Glomerular visceral epithelial cell (primary cell): Measurements from ENCODE around the gene PRF1.
"Not testable (repeated sequence)": the region's sequence is repeated elsewhere in the genome, so short reads cannot be mapped to it uniquely, and the experiment has no call there.

ENCODE experiments used
- DNase-seq: peaks from one replicate; pipeline ENCODE4 v3.0.0-alpha.2; 2016; ENCODE audit errors: extremely low spot score

Gene PRF1

DNA sequence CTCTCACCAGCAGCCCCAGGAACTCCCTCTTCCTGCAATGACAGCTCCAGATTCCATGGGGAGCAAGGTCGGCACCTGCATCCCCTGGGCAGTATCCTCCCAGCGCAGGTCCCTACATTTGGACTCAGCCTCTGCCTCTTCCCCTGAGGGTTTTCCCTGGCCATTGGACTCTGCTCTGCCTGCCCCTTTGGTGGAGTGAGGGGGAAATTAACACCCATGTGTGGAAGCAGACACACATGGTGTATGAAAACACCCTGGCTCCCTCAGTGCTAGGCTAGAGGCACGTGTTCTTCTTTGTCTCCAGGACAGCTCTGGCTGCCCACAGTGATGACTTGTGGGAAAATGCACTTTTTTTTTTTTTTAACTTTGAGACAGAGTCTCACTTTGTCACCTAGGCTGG, 8.4 kb downstream of the PRF1 start:
- DNase-seq: no peak

DNA sequence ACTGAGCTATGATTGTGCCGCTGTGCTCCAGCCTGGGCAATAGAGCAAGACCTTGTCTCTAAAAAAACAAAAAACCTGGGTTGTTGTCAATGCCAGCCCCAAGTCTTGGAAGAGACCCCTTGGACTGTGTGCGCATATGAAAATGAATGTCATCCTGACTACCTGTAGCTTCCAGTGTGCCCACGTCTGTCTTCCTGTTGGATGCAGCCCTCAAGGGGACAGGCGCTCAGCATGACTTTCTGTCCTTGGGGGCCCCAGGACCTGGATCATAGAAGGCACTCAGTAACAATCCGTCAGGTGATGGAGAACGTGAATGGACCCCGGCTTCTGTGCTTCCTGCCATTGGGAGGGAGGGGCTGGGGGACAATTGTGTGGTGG, 9.0 kb downstream of the PRF1 start:
- DNase-seq: no peak

DNA sequence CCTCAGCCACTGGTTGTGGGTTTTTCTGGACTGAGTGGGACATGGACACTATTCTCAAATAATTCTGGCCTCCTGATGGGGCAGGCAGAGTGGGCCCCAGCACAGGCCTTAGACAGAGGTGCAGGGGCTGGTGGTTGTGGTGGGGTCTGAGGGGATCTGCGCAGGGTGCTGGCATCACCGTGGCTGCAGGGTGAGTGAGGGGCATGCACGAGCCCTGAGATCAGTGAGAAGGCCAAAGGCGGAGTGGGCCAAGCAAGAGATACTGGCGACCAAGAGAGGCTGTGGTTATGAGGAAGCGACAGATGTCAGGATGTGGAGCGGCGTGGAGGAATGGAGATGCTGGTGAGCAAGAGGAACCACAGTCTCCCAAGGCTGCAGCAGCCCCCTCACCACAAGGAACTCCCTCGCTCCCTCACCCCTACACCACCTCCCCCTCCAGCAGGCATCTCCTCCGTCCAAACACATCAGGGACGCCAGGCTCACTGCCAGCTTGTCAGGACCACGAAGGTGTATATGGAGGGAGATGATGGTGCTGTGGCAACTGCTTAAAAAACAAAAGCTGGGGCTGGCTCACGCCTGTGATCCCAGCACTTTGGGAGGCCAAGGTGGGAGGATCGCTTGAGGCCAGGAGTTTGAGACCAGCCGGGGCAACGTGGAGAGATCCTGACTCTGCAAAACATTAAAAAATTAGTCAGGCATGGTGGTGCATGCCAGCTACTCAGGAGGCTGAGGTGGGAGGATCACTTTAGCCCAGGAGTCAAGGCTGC, 9.6 kb downstream of the PRF1 start:
- no peak for DNase-seq

DNA sequence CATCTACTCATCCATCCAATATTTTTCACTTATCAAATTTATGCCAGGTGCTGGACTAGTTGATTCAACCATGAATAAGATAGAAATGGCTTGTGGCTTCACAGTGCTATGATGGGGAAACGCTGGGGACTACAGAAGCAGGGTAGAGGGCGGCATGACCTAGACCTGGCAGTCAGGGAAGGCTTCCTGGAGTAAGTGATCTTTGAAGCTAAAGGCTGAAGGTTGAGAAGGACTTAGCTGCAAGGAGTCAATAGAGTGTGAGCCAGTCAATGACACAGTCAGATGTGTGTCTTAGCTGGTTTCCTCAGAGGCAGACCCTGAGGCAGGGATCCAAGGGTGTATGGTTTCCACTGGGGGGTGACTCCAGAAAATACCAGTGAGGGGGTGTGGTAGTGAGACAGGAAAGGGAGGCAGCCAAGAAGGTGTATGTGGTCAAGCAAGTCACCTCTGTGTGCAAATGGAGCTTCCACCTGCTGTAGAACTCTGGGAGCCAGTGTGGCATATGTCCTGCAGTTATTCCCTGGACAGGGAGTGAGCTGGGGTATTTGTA, 10.3 kb downstream of the PRF1 start:
- DNase-seq: no peak

DNA sequence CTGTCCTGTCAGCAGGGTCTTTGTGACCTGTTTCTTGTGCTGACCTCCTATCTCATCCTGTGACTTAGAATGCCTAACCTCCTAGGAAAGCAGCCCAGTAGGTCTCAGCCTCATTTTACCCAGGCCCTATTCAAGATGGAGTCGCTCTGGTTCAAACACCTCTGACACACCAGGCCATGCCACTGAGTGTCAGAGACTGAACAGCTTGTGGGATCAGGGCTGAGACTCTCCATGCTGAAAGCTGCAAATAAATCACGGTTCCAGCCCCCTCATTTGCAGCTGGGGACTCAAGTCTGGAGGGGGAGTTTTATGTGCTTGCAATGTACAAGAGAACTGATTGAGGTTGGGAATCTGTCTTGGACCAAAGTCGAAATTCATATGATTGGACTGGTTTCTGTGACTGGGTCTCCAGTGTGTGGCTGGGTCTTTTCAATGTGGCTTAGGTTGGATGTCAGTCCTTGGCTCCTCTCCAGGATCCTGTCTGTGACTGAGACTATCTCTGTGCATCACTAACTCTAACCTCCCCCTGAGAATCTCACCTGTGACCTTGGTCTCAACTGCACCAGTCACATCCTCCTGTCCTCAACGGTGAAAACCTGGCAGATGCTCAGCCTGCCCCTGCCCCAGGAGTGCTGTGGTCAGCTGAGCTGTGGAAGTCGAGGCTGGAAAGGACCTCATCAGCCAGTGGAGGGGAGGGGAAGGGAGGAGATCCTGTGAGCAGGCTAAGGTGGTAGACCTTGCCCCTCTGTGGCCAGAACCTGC, 11.7 kb downstream of the PRF1 start:
- no peak for DNase-seq

DNA sequence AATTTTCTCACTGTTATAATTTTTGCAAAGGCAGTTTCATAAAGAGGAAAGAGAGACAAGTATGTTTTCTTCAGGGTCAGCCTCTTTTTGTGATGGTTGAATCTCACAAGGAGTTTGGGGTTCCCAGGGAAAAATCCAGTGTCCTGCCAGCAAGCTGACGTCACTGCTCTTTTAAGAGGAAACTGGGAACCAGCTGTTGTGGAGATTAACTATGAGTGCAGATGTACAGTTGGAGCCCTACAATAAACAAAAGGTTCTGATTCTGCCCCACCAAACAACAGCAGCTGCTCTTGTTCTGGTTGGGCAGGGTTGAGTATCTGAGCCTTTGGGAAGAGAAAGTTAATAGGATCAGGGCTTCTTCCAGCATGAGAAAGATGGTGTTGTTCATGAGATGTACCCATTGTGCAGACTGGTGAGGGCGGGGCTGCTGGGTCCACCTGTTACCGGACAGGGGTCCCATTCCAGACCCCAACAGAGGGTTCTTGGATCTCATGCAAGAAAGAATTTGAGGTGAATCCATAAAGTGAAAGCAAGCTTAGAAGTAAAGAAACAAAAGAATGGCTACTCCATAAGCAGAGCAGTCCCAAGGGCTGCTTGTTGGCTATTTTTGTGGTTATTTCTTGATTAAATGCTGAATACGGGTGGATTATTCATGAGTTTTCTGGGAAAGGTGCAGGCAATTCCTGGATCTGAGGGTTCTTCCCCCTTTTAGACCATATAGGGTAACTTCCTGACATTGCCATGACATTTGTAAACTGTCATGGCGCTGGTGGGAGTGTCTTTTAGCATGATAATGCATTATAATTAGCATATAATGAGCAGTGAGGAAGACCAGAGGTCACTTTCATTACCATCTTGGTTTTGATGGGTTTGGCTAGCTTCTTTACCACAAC, 12.5 kb downstream of the PRF1 start:
- DNase-seq: no peak

DNA sequence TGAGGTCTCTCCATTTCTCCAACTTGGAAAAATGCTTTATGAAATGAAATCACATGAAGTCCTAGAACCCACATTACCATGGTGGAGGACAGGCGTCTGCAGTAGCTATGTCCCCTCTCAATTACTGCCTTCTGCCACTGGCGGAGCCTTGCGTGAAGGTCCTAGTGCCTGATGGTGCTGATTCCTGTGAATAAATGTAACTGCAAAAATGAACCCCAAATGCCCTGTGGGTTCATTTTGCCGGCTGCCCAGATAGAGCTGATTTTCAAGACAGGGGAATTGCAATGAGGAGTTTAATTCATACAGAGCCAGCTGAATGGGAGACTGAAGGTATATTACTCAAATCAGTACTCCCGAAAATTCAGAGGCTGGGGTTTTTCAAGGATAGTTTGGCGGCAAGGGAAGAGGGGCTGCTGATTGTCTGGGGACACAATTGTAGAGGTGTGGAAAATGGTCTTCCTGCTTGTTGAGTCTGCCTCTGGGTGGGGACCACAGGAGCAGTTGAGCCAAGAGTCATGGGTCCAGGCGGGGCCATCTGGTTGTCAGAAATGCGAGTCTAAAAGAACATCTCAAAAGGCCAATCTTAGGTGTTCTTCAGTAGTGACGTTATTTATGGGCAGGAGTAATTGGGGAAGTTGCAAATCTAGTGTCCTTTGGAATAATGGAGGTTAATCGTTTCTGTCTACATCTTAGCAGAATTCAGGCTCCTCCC, 13.5 kb downstream of the PRF1 start:
- DNase-seq: no peak

DNA sequence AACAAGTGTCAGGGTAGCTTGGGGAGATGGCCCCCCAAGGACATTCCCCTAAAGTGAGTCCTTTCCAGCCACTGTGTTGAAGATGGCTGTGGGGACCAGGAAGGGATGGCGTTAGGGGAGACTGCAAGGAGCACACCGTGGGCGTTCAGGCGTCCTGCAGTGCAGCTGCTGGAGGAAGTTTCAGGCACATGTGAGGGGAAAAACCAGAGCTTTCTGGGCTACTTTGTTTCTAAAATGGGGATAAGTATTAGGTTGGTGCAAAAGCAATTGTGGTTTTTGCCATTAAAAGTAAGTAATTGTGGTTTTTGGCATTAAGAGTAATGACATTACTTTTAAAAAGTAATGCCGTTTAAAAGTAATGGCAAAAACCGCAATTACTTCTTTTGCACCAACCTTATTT, 14.3 kb downstream of the PRF1 start:
- DNase-seq: no peak

DNA sequence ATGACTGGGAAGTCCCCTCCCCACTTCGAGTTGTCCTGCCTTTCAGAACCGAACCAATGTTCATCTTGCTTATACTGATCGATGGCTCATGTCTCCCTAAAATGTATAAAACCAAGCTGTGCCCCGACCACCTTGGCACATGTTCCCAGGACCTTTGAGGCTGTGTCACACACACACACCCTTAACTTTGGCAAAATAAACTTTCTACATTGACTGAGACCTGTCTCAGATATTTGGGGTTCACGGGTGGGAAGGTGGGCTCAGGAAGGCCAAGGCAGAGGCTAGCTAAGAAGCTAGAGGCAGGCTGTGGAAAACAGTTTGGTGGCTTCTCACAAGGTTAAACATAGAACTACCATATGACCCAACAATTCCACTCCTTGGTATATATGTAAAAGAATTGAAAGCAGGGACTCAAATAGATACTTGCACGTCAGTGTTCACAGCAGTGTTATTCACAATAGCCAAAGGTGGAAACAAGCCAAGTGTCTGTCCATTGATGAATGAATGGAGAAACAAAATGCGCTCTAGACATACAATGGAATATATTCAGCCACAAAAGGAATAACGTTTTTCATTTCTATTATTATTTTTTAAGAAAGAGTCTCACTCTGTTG, 15.4 kb downstream of the PRF1 start:
- DNase-seq: no peak

DNA sequence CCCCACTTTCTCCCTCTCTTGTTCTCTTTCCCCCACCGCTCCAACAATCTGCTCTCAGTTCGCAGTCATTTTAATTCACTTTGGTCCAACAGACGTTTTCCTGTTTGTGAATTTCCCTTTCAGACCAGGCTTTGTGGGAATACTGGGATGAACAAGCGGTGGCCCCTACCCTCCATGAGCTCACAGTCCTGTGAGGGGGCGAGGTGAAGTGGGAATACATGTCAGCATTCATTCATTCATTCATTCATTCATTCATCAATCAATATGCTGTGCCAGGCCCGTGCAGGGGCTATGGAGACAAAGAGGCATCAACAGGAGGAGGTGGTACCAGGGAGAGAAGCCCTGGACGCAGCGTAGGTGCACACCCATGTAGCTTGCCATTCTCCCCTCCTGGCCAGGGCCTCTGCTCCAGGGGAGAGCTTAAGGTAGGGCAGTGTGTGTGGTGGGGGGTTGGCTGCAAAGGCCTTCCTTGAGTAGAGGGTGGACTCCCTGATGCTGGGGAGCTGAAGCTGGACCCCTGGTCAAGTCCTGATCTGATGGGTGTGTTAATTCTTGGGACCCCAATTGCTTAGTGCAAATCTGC, 16.1 kb downstream of the PRF1 start:
- no peak for DNase-seq

DNA sequence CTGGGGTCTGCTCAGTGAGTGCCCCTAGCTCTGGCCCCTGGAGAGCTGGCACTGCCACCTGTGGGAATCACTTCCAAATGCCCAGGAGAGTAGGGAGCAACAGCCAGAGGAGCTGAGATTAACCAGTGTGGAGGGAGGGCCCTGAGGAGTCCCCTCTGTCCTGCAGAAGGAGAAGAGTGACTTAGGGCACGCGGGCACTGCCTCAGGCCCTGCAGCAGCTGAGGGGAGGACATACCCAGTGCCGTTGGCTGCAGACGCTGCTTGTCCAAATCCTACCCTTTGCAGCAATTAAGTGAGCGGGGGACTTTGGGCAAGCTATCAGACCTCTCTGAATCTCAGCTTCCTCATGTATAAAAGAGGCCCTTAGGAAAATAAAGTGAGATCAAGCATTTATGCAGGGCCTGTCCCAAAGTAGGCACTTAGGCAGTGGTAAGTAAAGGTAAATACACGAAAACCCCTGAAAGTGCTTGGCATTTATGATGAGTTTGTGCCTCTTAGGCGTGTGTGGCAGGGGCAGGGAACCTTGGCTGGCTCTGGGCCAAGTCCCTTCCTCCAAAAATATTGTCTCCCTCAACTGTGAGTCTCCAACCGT, 16.9 kb downstream of the PRF1 start:
- DNase-seq: no peak

DNA sequence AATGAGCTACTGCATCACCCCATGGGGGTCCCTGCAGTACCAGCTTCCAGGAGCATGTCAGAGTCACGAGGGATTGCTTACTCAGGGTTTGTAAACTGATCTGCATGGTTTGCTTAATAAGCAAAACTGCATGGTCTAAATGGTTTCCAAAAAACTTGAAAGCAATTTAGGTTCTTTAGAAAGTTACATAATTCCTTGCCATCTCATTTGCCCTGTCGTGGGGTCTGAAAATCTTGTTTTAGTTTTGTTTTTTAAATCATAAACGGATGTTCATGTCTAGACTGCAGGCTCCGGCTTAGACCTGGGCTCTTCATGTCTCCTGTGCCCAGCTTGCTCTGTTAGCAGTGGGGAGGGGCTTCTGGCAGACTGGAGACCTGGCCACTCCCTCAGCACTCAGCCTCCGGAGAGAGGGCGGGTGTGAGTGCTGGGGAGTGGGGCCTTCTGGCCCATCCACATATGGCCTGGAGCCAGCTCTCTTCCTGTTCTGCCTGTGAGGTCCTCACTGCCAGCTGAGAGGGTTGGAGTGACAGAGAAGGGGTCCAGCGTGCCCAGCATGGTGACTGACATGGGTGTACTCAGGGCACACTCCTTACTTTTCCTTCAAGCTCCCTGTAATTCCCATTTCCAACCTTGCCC, 17.5 kb downstream of the PRF1 start:
- no peak for DNase-seq

DNA sequence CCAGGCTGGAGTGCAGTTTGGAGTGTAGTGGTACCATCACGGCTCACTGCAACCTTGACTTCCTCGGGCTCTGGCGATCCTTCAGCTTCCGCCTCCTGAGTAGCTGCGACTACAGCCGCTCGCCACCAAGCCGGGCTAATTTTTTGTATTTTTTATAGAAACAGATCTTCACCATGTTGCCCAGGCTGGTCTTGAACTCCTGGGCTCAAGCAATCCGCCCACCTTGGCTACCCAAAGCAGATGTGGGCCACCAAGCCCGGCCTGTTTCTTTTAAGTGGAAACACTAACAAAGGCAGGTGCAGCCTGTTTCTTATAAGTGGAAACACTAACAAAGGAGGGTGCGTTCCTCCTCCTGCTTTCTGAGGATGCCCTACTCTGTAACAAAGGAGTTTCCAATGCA, 18.2 kb downstream of the PRF1 start:
- no peak for DNase-seq

DNA sequence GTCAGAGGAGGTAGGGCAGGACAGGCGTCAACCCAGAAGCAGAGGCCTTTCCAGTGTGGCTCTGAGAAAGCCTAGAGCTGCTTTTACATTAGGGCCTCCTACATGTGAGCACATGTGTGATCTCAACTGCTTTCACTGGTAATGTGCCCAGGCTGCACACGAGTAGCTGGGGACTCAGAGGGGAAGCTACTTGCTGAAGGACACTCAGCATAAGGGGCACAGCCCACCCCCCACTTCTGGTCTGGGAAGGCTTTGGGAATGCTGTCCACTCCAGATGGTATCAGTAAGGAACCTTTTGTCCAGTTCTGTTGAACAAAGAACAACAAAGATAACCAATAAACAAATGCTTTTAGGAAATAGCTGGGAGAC, 18.9 kb downstream of the PRF1 start:
- no peak for DNase-seq

DNA sequence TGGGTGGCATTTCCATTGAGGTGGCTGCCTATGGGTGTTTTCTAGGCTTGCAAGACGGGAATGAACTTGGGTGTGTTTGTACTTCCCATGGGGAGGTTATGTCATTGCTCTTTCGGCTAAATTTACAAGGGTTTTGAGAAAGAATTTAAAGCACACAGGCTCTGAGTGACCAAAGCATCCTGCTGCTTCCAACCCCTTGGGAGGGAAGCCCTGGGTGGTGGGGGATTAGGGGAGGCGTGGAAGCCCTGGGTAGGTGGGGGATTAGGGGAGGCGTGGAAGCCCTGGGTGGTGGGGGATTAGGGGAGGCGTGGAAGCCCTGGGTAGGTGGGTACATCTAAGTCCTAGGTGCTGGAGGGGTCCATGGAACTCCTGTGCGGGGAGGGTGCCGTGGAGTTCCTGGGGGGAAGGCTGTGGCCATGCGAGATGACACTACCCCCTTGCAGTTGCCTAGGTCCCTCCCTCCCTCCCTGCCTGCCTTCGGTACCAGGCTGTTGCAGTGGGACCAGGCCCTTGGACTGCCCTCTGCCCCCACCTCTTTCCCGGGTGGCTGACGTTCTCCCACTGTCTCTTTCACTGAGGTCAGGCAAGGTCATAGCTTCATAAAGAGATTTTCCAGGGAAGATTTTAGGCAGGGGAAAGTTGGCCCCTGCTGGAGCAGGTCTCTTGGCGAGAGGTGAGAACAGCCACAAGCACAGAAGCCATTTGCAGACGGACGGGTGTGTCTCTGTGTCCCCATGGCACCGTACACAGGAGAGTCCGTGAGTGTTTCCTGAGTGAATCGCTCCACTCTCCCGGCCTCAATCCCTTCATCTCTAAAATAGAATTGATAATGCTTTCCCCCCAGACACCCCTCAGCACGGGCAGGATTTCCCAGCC, 19.5 kb downstream of the PRF1 start:
- DNase-seq: no peak

DNA sequence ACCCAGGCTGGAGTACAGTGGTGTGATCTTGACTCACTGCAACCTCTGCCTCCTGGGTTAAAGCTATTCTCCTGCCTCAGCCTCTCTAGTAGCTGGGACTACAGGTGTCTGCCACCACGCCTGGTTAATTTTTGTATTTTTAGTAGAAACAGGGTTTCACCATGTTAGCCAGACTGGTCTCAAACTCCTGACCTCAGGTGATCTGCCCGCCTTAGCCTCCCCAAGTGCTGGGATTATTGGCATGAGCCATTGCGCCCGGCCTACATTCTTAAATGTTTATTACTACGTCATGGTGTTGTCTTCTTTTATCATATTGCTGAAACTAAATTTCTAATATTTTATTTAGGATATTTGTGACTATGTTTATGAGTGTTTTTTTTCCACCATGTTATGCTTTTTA, 21.4 kb downstream of the PRF1 start:
- DNase-seq: not testable (repeated sequence)

DNA sequence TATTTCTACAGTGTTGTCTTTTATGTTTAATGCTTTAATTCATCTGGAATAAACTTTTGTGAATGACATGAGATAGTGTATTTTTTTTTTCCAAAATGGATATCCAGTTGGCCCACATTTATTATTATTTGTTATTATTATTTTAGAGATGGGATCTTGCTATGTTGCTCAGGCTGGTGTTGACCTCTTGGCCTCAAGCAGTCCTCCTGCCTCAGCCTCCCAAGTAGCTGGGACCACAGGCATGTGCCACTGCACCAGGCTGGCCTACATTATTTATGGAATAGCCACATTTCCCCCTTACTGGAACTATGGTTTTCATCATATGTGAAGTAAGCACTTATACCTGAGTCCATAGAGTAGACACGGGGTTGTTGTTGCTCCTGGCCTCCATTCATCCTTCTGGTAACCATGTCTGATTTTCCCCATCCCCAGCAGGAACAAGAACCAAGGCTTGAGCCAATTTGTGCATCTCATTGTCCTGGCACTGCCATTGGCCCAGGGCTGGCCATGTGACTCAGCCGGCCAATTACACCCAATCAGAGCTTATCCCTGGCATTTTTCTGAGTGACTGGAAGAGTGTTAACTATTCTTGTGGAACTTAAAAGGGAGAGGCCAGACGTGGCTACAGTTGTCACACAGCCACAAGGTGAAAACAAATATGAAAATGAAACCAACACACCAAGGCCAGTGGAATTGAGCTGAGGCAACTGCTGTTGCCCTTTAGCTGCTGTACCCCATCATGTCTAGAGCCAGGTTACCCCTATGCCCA, 23.1 kb downstream of the PRF1 start:
- DNase-seq: peak; percentile 25

DNA sequence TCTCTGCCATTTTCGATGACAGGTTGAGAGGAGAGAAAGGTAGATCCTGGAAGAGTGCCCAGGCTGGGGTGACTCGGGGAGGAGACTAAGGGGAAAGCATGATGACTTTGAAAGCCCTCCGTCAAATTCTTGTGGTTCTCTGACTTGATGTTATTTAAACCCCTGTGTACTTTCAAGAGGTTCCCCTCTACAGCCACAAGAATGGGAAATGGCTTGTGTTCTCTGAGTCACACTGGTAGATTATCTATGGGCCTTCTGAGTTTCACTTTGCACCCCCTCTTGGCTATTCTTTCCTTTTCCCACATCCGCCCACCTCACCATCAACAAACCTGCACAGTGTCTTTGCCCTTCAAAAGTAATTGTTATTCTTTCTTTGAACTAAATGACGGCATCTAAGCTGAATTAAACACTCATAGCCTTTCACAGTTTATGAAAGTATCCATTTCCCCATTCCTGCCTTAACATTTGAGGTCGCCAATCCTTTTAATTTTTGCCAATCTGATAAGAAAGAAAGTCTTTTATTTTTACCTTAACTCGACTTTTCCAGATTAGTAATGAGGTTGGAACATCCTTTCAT, 24.1 kb downstream of the PRF1 start:
- peak; percentile 94 for DNase-seq
